CD14-positive monocyte (primary cell): ENCODE measurements around the gene SDK1. TPM values are rescaled to one million over a fixed set of nuclear protein-coding genes. Genes with fewer than 3 reads are reported as not detected.

Experiments
- DNase-seq, 3 donors: peaks; one replicate each; pipeline ENCODE4 v3.0.0-alpha.2; 2011 to 2022
- H2AFZ ChIP-seq: 2 replicates; pipeline ENCODE4 v1.6.0; 2012; ENCODE audit warnings: mild to moderate bottlenecking, low read depth, low read length, inconsistent platforms; ENCODE audit not compliant: insufficient read depth, poor library complexity, severe bottlenecking
- H3K27ac ChIP-seq, 2 donors: 1 replicate in 1 of 2; 2 replicates in 1 of 2; pipeline ENCODE4 v1.5.1; 2012 to 2013; ENCODE audit warnings: low read length in 2 of 2, control low read depth in 1 of 2, inconsistent platforms in 1 of 2, low read depth in 1 of 2, mild to moderate bottlenecking in 1 of 2
- H3K27me3 ChIP-seq, 2 donors: one replicate each; pipeline versions ENCODE4 v1.6.0 to v1.6.1; 2011 to 2013; ENCODE audit warnings: low read length in 2 of 2; ENCODE audit not compliant: control insufficient read depth in 2 of 2, insufficient read depth in 2 of 2
- H3K36me3 ChIP-seq, 2 donors: replicated peaks in 1 of 2; 1 replicate in 1 of 2; 2 replicates in 1 of 2; pipeline versions ENCODE4 v1.5.1 to v1.6.1; 2012 to 2013; ENCODE audit warnings: low read length in 2 of 2, control low read depth in 1 of 2, inconsistent platforms in 1 of 2, mild to moderate bottlenecking in 1 of 2; ENCODE audit not compliant: insufficient read depth in 2 of 2, control insufficient read depth in 1 of 2
- H3K4me1 ChIP-seq, 2 donors: 1 replicate in 1 of 2; 2 replicates in 1 of 2; pipeline versions ENCODE4 v1.5.1 to v1.6.1; 2012 to 2013; ENCODE audit warnings: low read length in 2 of 2, control low read depth in 1 of 2, inconsistent platforms in 1 of 2, mild to moderate bottlenecking in 1 of 2, moderate library complexity in 1 of 2; ENCODE audit not compliant: insufficient read depth in 2 of 2, control insufficient read depth in 1 of 2
- H3K4me2 ChIP-seq: replicated peaks from 2 replicates; pipeline ENCODE3; 2012; ENCODE audit warnings: low read length, moderate library complexity, mild to moderate bottlenecking; ENCODE audit not compliant: poor library complexity, severe bottlenecking; ENCODE audit errors: extremely low read depth
- H3K4me3 ChIP-seq, 3 experiments: fragments of 200-600 bp in 1 of 3; sonication (generic) in 1 of 3; replicated peaks in 1 of 3; 1 replicate in 2 of 3; 2 replicates in 1 of 3; pipeline ENCODE4 v1.5.1; 2011 to 2013; ENCODE audit warnings: low read length in 3 of 3, mild to moderate bottlenecking in 3 of 3, control low read depth in 2 of 3, low read depth in 2 of 3, inconsistent platforms in 1 of 3, moderate library complexity in 1 of 3
- H3K79me2 ChIP-seq: 2 replicates; pipeline ENCODE4 v1.6.0; 2012; ENCODE audit warnings: mild to moderate bottlenecking, control low read depth, inconsistent platforms, low read length, moderate library complexity; ENCODE audit not compliant: insufficient read depth
- H3K9ac ChIP-seq: 2 replicates; pipeline ENCODE4 v1.6.0; 2017; ENCODE audit warnings: low read length, mild to moderate bottlenecking; ENCODE audit not compliant: insufficient read depth, poor library complexity, severe bottlenecking
- H3K9me3 ChIP-seq, 2 donors: replicated peaks in 1 of 2; 1 replicate in 1 of 2; 2 replicates in 1 of 2; pipeline versions ENCODE4 v1.5.1 to v1.6.1; 2012 to 2013; ENCODE audit warnings: low read length in 2 of 2, control low read depth in 1 of 2; ENCODE audit not compliant: control insufficient read depth in 1 of 2, insufficient read depth in 1 of 2
- H4K20me1 ChIP-seq: 2 replicates; pipeline ENCODE4 v1.6.0; 2012; ENCODE audit warnings: mild to moderate bottlenecking, low read length, control low read depth, moderate library complexity; ENCODE audit not compliant: insufficient read depth
- H3K27ac Mint-ChIP-seq, 7 donors: one replicate each; pipeline ENCODE4 v1.8.0; 2020; ENCODE audit warnings: mild to moderate bottlenecking in 7 of 7, mixed read lengths in 7 of 7, moderate library complexity in 6 of 7, inconsistent platforms in 2 of 7
- H3K27me3 Mint-ChIP-seq, 3 donors: one replicate each; pipeline ENCODE4 v1.8.0; 2021 to 2022; ENCODE audit warnings: low read depth in 3 of 3, mild to moderate bottlenecking in 3 of 3, mixed read lengths in 3 of 3, moderate library complexity in 3 of 3, inconsistent platforms in 1 of 3
- H3K36me3 Mint-ChIP-seq, 2 donors: one replicate each; pipeline ENCODE4 v1.8.0; 2020; ENCODE audit warnings: mixed read lengths in 2 of 2, inconsistent platforms in 1 of 2, mild to moderate bottlenecking in 1 of 2
- H3K4me1 Mint-ChIP-seq: one replicate; pipeline ENCODE4 v1.8.0; 2020; ENCODE audit warnings: mild to moderate bottlenecking, mixed read lengths
- H3K4me3 Mint-ChIP-seq, 2 donors: one replicate each; pipeline ENCODE4 v1.8.0; 2020; ENCODE audit warnings: mild to moderate bottlenecking in 2 of 2, mixed read lengths in 2 of 2, moderate library complexity in 1 of 2
- H3K9me3 Mint-ChIP-seq, 7 donors: one replicate each; pipeline ENCODE4 v1.8.0; 2020 to 2022; ENCODE audit warnings: mixed read lengths in 7 of 7, mild to moderate bottlenecking in 6 of 7, moderate library complexity in 6 of 7, inconsistent platforms in 2 of 7
- CTCF ChIP-seq: fragments of 200-600 bp; IDR thresholded peaks from one replicate; pipeline ENCODE4 v1.8.0; 2022; ENCODE audit warnings: antibody characterized with exemption, mild to moderate bottlenecking
- WGBS: methylation state at CpG from one replicate; pipeline ENCODE4 v1.1.5; 2013; ENCODE audit warnings: missing lambda C conversion rate; ENCODE audit not compliant: insufficient coverage; 5-methylcytosine and 5-hydroxymethylcytosine counted together
- intact Hi-C, 2 donors: fragments of 100-400 bp; cut with micrococcal nuclease; formaldehyde crosslinking; loops; one replicate each; pipeline versions ENCODE4 v1.15.0 to v1.15.1; 2023
- polyA plus RNA-seq, 3 donors: library from polyadenylated mRNA; depleted of rRNA in 1 of 3; unstranded in 2 of 3; stranded (reverse) in 1 of 3; fragments of 300-500 nt in 2 of 3; fragments of >200 nt in 1 of 3; fragmentation: Illumina TruSeq in 2 of 3; gene quantifications; 1 replicate in 2 of 3; 2 replicates in 1 of 3; pipeline ENCODE4 v1.2.3, GENCODE V29; 2012 to 2021

SDK1 gene
- polyA plus RNA-seq, 3 donors: 0.01 TPM; not detected in 2

- peaks cover 7 to 26% (median 10%) of the 10 kb centered on the region in 7 donors for H3K9me3 Mint-ChIP-seq
- Histone ChIP-seq H3K27me3 (no peaks in the 10 kb centered on the region), H4K20me1 (no peaks in the 10 kb centered on the region), H2AFZ (no peak overlapping the region), H3K4me1 (no peaks in the 10 kb centered on the region), H3K9me3 (peaks cover 12 to 16% of the 10 kb centered on the region in 2 donors), H3K27ac (no peak overlapping the region), H3K36me3 (no peaks in the 10 kb centered on the region), H3K79me2 (no peaks in the 10 kb centered on the region), H3K9ac (no peak overlapping the region), H3K4me2 (no peak overlapping the region), H3K4me3 (no peak overlapping the region)
- no peak overlapping the region for H3K27ac Mint-ChIP-seq
- TF ChIP-seq CTCF: no peak
- H3K4me1 Mint-ChIP-seq: no peaks in the 10 kb centered on the region
- no peaks in the 10 kb centered on the region for H3K36me3 Mint-ChIP-seq
- intact Hi-C loops: no loop called here
- 84% methylated on average over 9 of the region's 11 CpGs for WGBS
- DNase-seq: no peak
- peaks cover 0 to 2% (median 0%) of the 10 kb centered on the region in 3 donors for H3K27me3 Mint-ChIP-seq
- no peak overlapping the region for H3K4me3 Mint-ChIP-seq
Measured at GRCh38 chr7:3733541-3734140, 432.6 kb downstream of the SDK1 start.

- TF ChIP-seq CTCF: no peak
- DNase-seq: no peak
- no peaks in the 10 kb centered on the region for H3K27me3 ChIP-seq
- Mint-ChIP-seq H3K27ac (no peak overlapping the region), H3K4me1 (no peaks in the 10 kb centered on the region), H3K27me3 (peaks cover 0 to 2% (median 0%) of the 10 kb centered on the region in 3 donors), H3K9me3 (peaks cover 4 to 35% (median 10%) of the 10 kb centered on the region in 7 donors), H3K36me3 (no peaks in the 10 kb centered on the region), H3K4me3 (no peak overlapping the region)
- H3K27ac ChIP-seq: no peak overlapping the region
- no peaks in the 10 kb centered on the region for H4K20me1 ChIP-seq
- no peak overlapping the region for H3K4me3 ChIP-seq
- no peak overlapping the region for H2AFZ ChIP-seq
- H3K79me2 ChIP-seq: no peaks in the 10 kb centered on the region
- H3K4me2 ChIP-seq: no peak overlapping the region
- no CpG with 5 or more reads among the region's 1 CpG for WGBS
- H3K9ac ChIP-seq: no peak overlapping the region
- H3K9me3 ChIP-seq: peaks cover 15 to 19% of the 10 kb centered on the region in 2 donors
- no peaks in the 10 kb centered on the region for H3K4me1 ChIP-seq
- H3K36me3 ChIP-seq: no peaks in the 10 kb centered on the region
- intact Hi-C loops: no loop called here
Measured at GRCh38 chr7:3738964-3739363, 437.9 kb downstream of the SDK1 start.
